Measurements from ENCODE around the gene PCDHA5.

PCDHA5 gene

GRCh38 chr5:140868721-140869554 is 47.5 kb downstream of the PCDHA5 start, which contains the start of gene PCDHA11:
TSS of gene PCDHA11 (plus strand) at chr5:140868957. CDS start at chr5:140869104, 147 bp downstream.
- DNase-seq: no peak

- DNase-seq: no peak
Observed at GRCh38 chr5:140869555-140869886, 48.1 kb downstream of the PCDHA5 start.

GRCh38 chr5:140870221-140871201 is 49.1 kb downstream of the PCDHA5 start:
- no peak for DNase-seq
